ENCODE data around the gene D2HGDH.
"Not testable (repeated sequence)": the region's sequence is repeated elsewhere in the genome, so short reads cannot be mapped to it uniquely, and the experiment has no call there.

Gene D2HGDH

DNA sequence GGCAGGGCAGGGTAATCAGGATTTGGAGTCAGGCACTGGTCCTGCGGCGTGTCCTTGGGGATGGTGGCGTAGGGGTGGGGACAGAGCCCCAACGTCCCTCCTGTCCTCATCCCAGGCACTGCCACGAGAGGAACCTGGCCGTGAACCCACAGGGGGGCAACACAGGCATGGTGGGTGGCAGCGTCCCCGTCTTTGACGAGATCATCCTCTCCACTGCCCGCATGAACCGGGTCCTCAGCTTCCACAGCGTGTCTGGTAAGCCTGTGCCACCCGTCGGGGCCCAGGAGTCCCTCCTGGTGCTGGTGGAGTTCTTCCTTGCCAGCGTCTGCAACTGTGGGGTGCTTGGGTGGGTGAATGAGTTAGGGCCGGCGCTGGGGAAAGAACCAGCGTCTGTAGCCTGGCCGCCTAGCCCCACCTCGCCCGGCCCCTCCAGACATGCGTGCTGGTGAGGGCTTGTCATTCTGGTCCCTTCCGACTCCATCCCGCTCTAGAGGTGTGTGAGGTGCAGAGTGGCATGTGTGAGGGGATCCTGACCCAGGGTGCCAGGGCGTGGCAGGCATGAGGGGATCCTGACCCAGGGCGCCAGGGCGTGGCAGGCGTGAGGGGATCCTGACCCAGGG, 8.0 kb downstream of the D2HGDH start:
- no peak overlapping the region for H3K4me3 ChIP-seq (ENCODE audit: low read depth, low read length)

GRCh38 chr2:241743008-241743407, 8.6 kb downstream of the D2HGDH start:
- not testable (repeated sequence) for H3K4me3 ChIP-seq (ENCODE audit: low read depth, low read length)

More for the DNA sequence above, 8.0 kb downstream of the D2HGDH start:
- TF ChIP-seq CTCF (IDR thresholded peaks at IDR 0.05; ENCODE audit: low read depth, low read length) = no peak

- no peak overlapping the region for H3K4me3 ChIP-seq (ENCODE audit: low read depth, low read length)
- no peak for TF ChIP-seq CTCF (IDR thresholded peaks at IDR 0.05; ENCODE audit: low read depth, low read length)
Measured at GRCh38 chr2:241743620-241744019, 9.2 kb downstream of the D2HGDH start.

- no peak for TF ChIP-seq CTCF (IDR thresholded peaks at IDR 0.05; ENCODE audit: low read depth, low read length)
- H3K4me3 ChIP-seq (ENCODE audit: low read depth, low read length) = no peak overlapping the region
Measured at GRCh38 chr2:241744028-241744754, 9.8 kb downstream of the D2HGDH start.

DNA sequence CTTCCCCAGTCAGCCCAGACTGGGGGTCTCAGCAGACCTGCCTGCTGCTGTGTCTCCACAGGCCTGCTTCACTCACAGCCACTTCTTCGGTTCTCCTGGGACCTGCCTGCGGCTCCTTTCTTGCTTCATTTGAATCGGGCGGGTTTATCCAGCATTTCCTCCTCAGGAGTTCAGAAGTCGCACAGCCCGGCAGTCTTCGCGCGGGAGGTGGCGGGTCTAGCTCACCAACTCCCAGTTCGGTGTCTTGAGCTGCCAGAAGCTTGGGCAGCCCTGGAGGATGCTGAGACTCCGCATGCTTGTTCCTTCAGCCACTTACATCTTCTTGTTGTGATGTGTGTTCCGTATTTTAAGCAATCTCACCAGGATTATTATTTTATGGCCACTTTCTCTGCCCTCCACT, 10.8 kb downstream of the D2HGDH start:
- no peak overlapping the region for H3K4me3 ChIP-seq (ENCODE audit: low read depth, low read length)
- no peak for TF ChIP-seq CTCF (IDR thresholded peaks at IDR 0.05; ENCODE audit: low read depth, low read length)

- H3K4me3 ChIP-seq (ENCODE audit: low read depth, low read length) = no peak overlapping the region
- TF ChIP-seq CTCF (IDR thresholded peaks at IDR 0.05; ENCODE audit: low read depth, low read length) = no peak
Measured at GRCh38 chr2:241746084-241746483, 11.7 kb downstream of the D2HGDH start.

DNA sequence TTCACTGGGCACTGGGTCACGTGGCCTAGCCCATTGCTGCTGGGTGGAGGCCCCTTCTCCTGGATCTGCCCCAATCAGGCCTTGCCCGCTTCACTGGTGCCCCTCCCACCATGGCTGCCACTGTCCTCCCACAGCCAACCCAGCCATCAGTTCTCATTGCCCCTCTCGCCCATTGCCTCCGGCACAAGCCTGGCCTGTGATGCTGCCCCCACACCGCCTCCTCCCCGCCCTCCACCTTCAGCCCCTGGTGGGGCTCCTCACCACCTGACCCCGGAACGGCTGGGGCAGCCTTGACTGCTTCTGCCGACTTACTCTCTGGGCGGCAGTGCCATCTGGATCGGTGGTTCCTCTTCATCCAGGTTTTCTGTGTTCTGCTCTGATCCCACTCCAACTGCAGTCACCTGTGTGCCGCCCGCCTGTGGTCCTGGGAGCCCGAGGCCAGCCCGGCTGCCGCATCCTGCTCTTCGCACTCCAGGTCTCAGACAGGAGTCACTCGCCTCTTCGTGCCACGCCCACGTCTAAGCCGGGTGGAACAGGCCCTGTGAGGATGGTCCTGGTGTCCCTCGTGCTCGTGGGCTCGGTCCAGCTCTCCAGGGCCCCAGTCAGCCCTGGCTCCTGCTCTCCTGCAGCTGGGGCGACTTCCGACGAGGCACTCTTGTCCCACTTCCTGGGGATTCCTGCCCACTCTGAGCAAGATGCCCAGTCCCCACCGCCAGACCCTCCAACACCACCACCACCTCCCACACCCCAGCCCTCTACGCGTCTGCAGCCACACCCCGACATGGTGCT, 14.2 kb downstream of the D2HGDH start:
- H3K4me3 ChIP-seq (ENCODE audit: low read depth, low read length) = no peak overlapping the region
- no peak for TF ChIP-seq CTCF (IDR thresholded peaks at IDR 0.05; ENCODE audit: low read depth, low read length)
